HTR-8/SVneo (cell line): ENCODE results near the gene IGDCC3.

ENCODE experiments used
- DNase-seq: peaks from one replicate; pipeline ENCODE4 v3.0.0; 2011; ENCODE audit warnings: low spot score, mixed read lengths; ENCODE audit not compliant: insufficient read length
- FAIRE-seq: peaks from 2 replicates; lab custom pipeline; 2011; peaks lifted over from hg19 to GRCh38; lab: Jason Lieb, UNC

Gene IGDCC3

GRCh38 chr15:65305150-65305758 is 72.5 kb downstream of the IGDCC3 start:
- DNase-seq, result no peak

GRCh38 chr15:65304381-65305149 is 73.2 kb downstream of the IGDCC3 start, which contains the start of gene RNU5B-1:
RNU5B-1 (plus strand) TSS chr15:65304677.
- no peak for FAIRE-seq
- peak; percentile 82 for DNase-seq

More at GRCh38 chr15:65305150-65305758, 72.5 kb downstream of the IGDCC3 start:
- FAIRE-seq, result no peak

GRCh38 chr15:65303687-65304380 is 74.0 kb downstream of the IGDCC3 start:
- DNase-seq (peak; percentile 46), FAIRE-seq (no peak)

GRCh38 chr15:65302061-65302460 is 75.7 kb downstream of the IGDCC3 start:
- DNase-seq (no peak), FAIRE-seq (no peak)

GRCh38 chr15:65300924-65301441 is 76.8 kb downstream of the IGDCC3 start:
- no peak for FAIRE-seq
- DNase-seq, result no peak

- no peak for FAIRE-seq
Measured at GRCh38 chr15:65298731-65299130, 79.1 kb downstream of the IGDCC3 start.

GRCh38 chr15:65292938-65293518 is 84.8 kb downstream of the IGDCC3 start:
- DNase-seq (no peak), FAIRE-seq (no peak)

More at GRCh38 chr15:65298731-65299130, 79.1 kb downstream of the IGDCC3 start:
- DNase-seq, result no peak

- DNase-seq, result no peak
- FAIRE-seq, result no peak
Measured at GRCh38 chr15:65290228-65290627, 87.6 kb downstream of the IGDCC3 start.

- FAIRE-seq (no peak), DNase-seq (no peak)
Measured at GRCh38 chr15:65289261-65289854, 88.4 kb downstream of the IGDCC3 start.

GRCh38 chr15:65287520-65287855 is 90.3 kb downstream of the IGDCC3 start:
- DNase-seq (no peak), FAIRE-seq (no peak)

- peak; percentile 95 for FAIRE-seq
- DNase-seq, result peak; percentile 82
Measured at GRCh38 chr15:65286704-65287519, 90.9 kb downstream of the IGDCC3 start, which contains the start of gene PARP16. PARP16 (minus strand) TSS chr15:65286883; CDS start chr15:65286426, 457 bp downstream.

GRCh38 chr15:65286069-65286703 is 91.6 kb downstream of the IGDCC3 start:
- FAIRE-seq, result no peak
- DNase-seq, result peak; percentile 32

- no peak for FAIRE-seq
- no peak for DNase-seq
Measured at GRCh38 chr15:65285291-65286068, 92.3 kb downstream of the IGDCC3 start.

- FAIRE-seq (no peak), DNase-seq (no peak)
Measured at GRCh38 chr15:65278480-65278879, 99.3 kb downstream of the IGDCC3 start.
